Hepatocyte (in vitro differentiated cells): ENCODE data around the gene PRADC1.

Experiments
- CTCF ChIP-seq: fragments of 200-600 bp; sonication (generic); IDR thresholded peaks from 2 replicates; pipeline ENCODE4 v1.5.1; 2016; ENCODE audit warnings: antibody characterized with exemption, mild to moderate bottlenecking; ENCODE audit not compliant: poor library complexity
- EZH2 ChIP-seq: fragments of 200-600 bp; sonication (generic); IDR thresholded peaks from 2 replicates; pipeline ENCODE4 v1.6.1; 2016; ENCODE audit warnings: antibody characterized with exemption, mild to moderate bottlenecking, borderline replicate concordance

GRCh38 chr2:73255907-73256617 is 23.0 kb upstream of the PRADC1 start:
- TF ChIP-seq EZH2 = no peak
- no peak for TF ChIP-seq CTCF
